HG02642 (cell line): ENCODE data around the gene UGDH.
A peak's percentile ranks its signal among the peaks of the same experiment; 100 is the strongest.
"Not testable (repeated sequence)": the region's sequence is repeated elsewhere in the genome, so short reads cannot be mapped to it uniquely, and the experiment has no call there.

Source experiments
- ATAC-seq: cut with Tn5 transposase; IDR thresholded peaks from one replicate; pipeline ENCODE4 v1.9.1; 2021; ENCODE audit warnings: mild to moderate bottlenecking; ENCODE audit not compliant: unreplicated experiment, poor library complexity

Gene UGDH

DNA sequence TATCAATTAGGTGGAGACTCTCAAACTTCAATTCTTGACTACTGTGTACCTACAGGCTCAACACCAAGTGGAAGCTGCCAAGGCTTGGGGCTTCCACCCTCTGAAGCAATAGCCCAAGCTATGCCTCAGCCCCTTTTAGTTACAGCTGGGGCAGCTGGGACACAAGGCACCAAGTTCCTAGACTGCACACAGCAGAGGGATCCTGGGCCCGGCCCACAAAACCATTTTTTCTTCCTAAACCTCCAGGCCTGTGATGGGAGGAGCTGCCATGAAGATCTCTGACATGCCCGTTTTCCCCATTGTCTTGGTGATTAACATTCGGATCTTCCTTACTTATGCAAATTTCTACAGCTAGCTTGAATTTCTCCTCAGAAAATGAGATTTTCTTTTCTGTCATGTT is 3.4 kb upstream of the UGDH start:
- ATAC-seq = no peak

DNA sequence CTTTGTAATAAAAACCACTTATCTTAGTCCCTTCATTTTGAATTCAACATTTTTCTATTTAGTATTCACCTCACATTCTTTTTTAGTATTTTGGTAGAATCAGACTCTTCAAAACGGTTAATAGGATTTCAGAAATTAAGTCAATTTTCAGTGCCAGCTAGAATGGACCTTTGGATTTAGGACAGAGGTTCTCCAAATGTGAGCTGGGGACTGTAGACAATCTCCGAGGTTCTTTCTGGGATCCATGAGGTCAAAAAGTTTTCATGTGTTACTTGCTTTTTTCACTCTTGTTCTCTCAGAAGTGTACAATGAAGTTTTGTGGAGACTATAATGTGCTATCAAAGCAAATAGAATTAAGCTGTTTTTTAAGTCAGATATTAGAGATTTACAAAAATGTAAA is 2.3 kb upstream of the UGDH start:
- no peak for ATAC-seq

DNA sequence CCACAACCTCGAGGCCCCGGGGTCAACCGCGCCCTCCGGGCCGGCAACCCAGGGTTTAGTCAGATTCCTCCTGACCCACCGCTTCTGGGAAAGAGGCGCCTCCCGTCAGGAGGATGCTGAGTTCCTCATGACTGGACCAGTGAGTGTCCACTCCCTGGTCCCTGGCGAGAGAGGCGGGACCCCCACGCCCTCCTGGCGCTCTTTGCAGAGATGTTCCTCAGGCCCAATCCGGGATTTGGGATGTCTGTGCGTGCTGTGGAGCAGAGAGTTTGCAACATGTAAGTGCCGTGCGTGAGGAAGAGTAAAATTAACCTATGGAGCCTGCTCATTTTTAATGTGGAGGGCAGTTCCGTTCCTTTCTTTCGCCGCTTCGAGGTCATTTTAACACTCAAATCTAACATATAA is 824 bp upstream of the UGDH start:
- no peak for ATAC-seq

DNA sequence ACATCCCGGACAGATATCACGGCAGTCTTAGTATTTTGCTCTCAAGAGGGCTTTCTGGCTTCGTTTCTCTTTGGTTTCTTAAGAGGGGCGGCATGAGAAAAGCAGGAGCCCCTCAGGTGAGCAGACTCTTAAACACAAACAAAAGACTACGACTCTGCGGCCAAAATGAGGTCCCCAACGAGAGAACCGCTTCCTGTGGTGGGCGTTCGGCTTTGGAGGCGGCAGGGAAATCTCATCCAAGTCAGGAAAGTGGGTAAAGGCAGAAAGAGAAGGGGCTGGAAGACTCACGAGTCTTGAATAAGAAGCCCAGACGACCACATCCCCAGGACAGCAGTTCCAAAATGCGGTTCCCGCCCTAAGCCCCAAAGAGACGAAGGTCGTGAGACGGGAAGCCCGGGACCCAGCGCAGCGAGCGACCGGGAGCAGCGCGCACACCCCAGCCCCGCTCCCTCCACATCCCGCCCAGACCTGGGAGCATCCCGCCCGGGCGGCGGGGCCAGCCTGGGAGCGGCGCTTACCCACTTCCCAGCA is 409 bp downstream of the UGDH start:
- peak; percentile 28 for ATAC-seq

- no peak for ATAC-seq
Observed at GRCh38 chr4:39525822-39526690, 1.2 kb downstream of the UGDH start.

DNA sequence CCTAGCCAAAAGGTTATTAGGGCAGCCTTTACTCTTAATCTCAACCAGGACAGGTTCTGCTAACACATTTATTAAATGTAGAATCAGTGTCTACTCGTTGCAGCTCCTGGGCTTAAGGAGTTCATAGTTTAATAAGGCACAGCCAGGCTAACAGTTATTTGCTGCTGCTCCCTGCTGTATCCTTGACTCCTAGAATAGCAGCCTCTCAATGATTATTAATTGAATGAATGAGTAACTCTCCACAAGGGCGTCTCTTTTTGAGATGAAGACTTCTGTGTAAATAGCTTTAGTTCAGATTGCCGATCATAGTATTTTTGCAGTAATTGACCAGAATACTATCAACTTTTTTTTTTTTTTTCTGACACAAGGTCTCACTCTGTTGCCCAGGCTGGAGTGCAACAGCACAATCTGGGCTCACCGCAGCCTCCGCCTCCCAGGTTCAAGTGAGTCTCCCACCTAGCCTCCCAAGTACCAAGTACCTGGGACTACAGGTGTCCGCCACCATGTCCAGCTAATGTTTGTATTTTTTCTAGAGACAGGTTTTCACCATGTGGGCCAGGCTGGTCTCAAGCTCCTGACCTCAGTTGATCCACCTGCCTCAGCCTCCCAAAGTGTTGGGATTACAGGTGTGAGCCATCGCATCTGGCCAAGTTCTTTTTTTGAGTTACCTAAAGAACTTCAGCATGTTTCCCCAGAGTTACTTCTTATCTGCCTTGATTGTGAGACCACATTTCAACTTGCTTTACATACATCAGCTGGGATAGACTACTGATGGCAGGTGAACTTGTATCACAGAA is 2.9 kb downstream of the UGDH start:
- ATAC-seq = no peak

- no peak for ATAC-seq
Observed at GRCh38 chr4:39522068-39522467, 5.2 kb downstream of the UGDH start.

- no peak for ATAC-seq
Observed at GRCh38 chr4:39521253-39521919, 5.9 kb downstream of the UGDH start.

GRCh38 chr4:39518484-39518883 is 8.8 kb downstream of the UGDH start:
- ATAC-seq = no peak

GRCh38 chr4:39516407-39516966 is 10.8 kb downstream of the UGDH start:
- no peak for ATAC-seq

DNA sequence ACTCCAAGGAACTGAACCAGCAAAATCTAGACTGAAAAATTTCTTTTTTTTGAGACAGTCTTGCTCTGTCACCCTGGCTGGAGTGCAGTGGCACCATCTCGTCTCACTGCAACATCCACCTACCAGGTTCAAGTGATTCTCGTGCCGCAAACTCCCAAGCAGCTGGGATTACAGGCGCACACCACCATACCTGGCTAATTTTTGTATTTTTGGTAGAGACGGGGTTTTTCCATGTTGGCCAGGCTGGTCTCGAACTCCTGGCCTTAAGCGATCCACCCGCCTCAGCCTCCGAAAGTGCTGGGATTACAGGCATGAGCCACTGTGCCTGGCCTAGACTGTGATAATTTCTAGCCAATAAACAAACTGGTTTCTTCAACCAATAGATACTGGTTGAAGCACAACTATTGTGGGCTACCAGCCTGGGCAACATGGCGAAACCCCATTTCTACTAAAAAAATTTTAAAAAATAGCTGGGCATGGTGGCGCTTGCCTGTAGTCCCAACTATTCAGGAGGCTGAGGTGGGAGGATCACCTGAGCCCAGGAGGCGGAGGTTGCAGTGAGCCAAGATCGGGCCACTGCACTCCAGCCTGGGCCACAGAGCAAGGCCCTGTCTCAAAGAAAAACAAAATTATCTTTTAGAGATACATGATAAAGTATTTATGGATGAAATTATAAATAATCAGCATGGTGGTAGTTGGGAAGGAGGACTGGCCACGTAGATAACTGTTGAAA is 11.4 kb downstream of the UGDH start:
- not testable (repeated sequence) for ATAC-seq

- no peak for ATAC-seq
Observed at GRCh38 chr4:39514888-39515401, 12.3 kb downstream of the UGDH start.

GRCh38 chr4:39514266-39514665 is 13.0 kb downstream of the UGDH start:
- ATAC-seq = not testable (repeated sequence)

- no peak for ATAC-seq
Observed at GRCh38 chr4:39510348-39510929, 16.8 kb downstream of the UGDH start.

- no peak for ATAC-seq
Observed at GRCh38 chr4:39505581-39505980, 21.7 kb downstream of the UGDH start.

GRCh38 chr4:39504538-39504937 is 22.7 kb downstream of the UGDH start:
- ATAC-seq = no peak

DNA sequence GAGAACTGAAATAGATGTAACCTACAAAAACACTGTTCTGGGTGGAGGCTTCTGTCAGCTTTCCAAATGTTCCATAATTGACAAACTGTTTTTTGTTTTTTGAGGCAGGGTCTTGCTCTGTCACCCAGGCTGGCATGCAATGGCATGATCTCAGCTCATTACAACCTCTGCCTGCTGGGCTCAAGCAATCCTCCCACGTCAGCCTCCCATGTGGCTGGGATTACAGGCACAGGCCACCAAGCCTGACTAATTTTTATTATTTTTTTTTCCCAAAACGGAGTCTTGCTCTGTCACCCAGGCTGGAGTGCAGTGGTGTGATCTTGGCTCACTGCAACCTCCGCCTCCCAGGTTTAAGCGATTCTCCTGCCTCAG is 24.6 kb downstream of the UGDH start:
- ATAC-seq = not testable (repeated sequence)

DNA sequence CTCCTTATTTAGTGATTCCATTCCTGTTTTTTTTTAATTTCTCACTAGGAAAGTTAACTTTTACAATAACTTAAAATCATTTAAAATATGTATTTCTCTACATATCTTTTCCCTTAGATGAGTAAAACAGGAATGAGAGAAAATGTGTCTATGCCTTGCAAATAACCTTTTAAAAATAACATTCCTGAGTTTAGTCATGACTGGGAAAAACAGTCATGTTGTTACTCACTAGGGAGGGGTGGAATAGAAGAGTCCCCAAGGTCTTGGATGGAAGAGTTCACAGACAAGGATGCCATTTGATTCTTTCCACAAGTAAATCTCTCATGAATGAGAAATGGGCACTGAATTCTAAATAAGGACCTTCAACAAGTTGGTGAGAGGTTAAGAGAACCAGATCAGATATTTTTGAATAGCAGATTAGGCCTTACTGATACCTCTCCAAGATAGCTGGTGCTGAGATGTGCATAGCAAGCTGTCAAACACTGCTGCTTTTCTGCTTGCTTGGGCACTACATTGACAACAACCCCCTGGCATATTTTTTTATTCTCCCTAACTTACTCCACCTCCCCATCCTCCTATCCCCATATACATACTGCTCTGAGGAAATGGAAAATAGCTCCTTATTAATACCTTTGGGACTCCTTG is 25.1 kb downstream of the UGDH start:
- no peak for ATAC-seq

DNA sequence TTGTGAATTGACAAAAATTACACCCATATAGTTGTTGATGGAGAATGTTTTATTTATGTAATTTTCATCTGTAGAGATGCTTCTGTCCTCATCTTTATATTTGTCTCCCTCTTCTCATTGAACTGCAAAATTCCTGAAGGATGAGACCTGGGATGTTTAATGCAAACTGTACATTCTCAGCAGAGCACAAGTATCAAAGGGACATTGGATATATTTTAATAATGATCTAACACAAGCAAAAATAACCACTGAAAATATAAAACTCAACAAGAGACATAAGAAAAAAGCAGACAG is 28.6 kb downstream of the UGDH start:
- ATAC-seq = no peak
